Skeletal muscle satellite cell (primary cell): ENCODE results near the gene IL1RL2.

Experiments used
- H3K27me3 ChIP-seq: 2 replicates; pipeline ENCODE4 v1.7.0; 2013; ENCODE audit warnings: low read length; ENCODE audit not compliant: control insufficient read depth, insufficient read depth
- H3K36me3 ChIP-seq: 2 replicates; pipeline ENCODE4 v1.7.0; 2013; ENCODE audit warnings: mild to moderate bottlenecking, control low read depth, low read length; ENCODE audit not compliant: insufficient read depth
- H3K4me1 ChIP-seq: 2 replicates; pipeline ENCODE4 v1.7.0; 2013; ENCODE audit warnings: low read length; ENCODE audit not compliant: control insufficient read depth, insufficient read depth
- H3K4me2 ChIP-seq: 2 replicates; pipeline ENCODE4 v1.7.0; 2013; ENCODE audit warnings: mild to moderate bottlenecking, low read length
- H3K4me3 ChIP-seq: 2 replicates; pipeline ENCODE4 v1.7.0; 2013; ENCODE audit warnings: low read length
- H3K9ac ChIP-seq: 2 replicates; pipeline ENCODE4 v1.7.0; 2013; ENCODE audit warnings: mild to moderate bottlenecking, low read depth, low read length, moderate library complexity
- H3K9me3 ChIP-seq: replicated peaks from 2 replicates; pipeline ENCODE4 v1.7.0; 2013; ENCODE audit warnings: mild to moderate bottlenecking, control low read depth, low read length

Gene IL1RL2

GRCh38 chr2:102166189-102166845 is 20.5 kb upstream of the IL1RL2 start:
- H3K4me1 ChIP-seq, result peaks cover 14% of the 10 kb centered on the region

GRCh38 chr2:102168026-102168771 is 18.6 kb upstream of the IL1RL2 start:
- Histone ChIP-seq H3K27me3 (no peaks in the 10 kb centered on the region), H3K4me3 (no peak overlapping the region), H3K36me3 (peaks cover 68% of the 10 kb centered on the region), H3K4me1 (peaks cover 14% of the 10 kb centered on the region), H3K4me2 (no peak overlapping the region), H3K9ac (no peak overlapping the region), H3K9me3 (no peaks in the 10 kb centered on the region)

More at GRCh38 chr2:102166189-102166845, 20.5 kb upstream of the IL1RL2 start:
- no peaks in the 10 kb centered on the region for H3K27me3 ChIP-seq
- peak overlapping the region; percentile 26 for H3K9ac ChIP-seq
- peaks cover 49% of the 10 kb centered on the region for H3K36me3 ChIP-seq
- no peak overlapping the region for H3K4me3 ChIP-seq
- H3K9me3 ChIP-seq, result no peaks in the 10 kb centered on the region
- H3K4me2 ChIP-seq, result peak overlapping the region; percentile 24

- Histone ChIP-seq H3K9me3 (no peaks in the 10 kb centered on the region), H3K4me1 (no peaks in the 10 kb centered on the region), H3K4me2 (no peak overlapping the region), H3K4me3 (no peak overlapping the region), H3K36me3 (peaks cover 79% of the 10 kb centered on the region), H3K9ac (no peak overlapping the region), H3K27me3 (no peaks in the 10 kb centered on the region)
Measured at GRCh38 chr2:102171946-102172345, 14.9 kb upstream of the IL1RL2 start.

- Histone ChIP-seq H3K9ac (no peak overlapping the region), H3K4me1 (no peaks in the 10 kb centered on the region), H3K27me3 (no peaks in the 10 kb centered on the region), H3K9me3 (no peaks in the 10 kb centered on the region), H3K36me3 (peaks cover 85% of the 10 kb centered on the region), H3K4me2 (no peak overlapping the region), H3K4me3 (no peak overlapping the region)
Measured at GRCh38 chr2:102172745-102173144, 14.1 kb upstream of the IL1RL2 start.

- Histone ChIP-seq H3K4me2 (no peak overlapping the region), H3K36me3 (peaks cover 73% of the 10 kb centered on the region), H3K4me3 (no peak overlapping the region), H3K9me3 (no peaks in the 10 kb centered on the region), H3K27me3 (no peaks in the 10 kb centered on the region), H3K9ac (no peak overlapping the region), H3K4me1 (peaks cover 1% of the 10 kb centered on the region)
Measured at GRCh38 chr2:102176172-102176571, 10.7 kb upstream of the IL1RL2 start.

- Histone ChIP-seq H3K9me3 (no peaks in the 10 kb centered on the region), H3K36me3 (peaks cover 55% of the 10 kb centered on the region), H3K27me3 (no peaks in the 10 kb centered on the region), H3K9ac (no peak overlapping the region), H3K4me3 (no peak overlapping the region), H3K4me2 (no peak overlapping the region), H3K4me1 (peaks cover 13% of the 10 kb centered on the region)
Measured at GRCh38 chr2:102177814-102178478, 8.9 kb upstream of the IL1RL2 start.

GRCh38 chr2:102179061-102179460 is 7.8 kb upstream of the IL1RL2 start:
- H3K36me3 ChIP-seq, result peaks cover 47% of the 10 kb centered on the region
- H3K9ac ChIP-seq, result no peak overlapping the region
- no peak overlapping the region for H3K4me3 ChIP-seq
- no peaks in the 10 kb centered on the region for H3K9me3 ChIP-seq
- no peak overlapping the region for H3K4me2 ChIP-seq
- peaks cover 15% of the 10 kb centered on the region for H3K4me1 ChIP-seq
- no peaks in the 10 kb centered on the region for H3K27me3 ChIP-seq

- Histone ChIP-seq H3K9me3 (no peaks in the 10 kb centered on the region), H3K36me3 (peaks cover 41% of the 10 kb centered on the region), H3K4me2 (no peak overlapping the region), H3K4me3 (no peak overlapping the region), H3K9ac (no peak overlapping the region), H3K27me3 (no peaks in the 10 kb centered on the region), H3K4me1 (peaks cover 25% of the 10 kb centered on the region)
Measured at GRCh38 chr2:102179788-102180686, 6.8 kb upstream of the IL1RL2 start.

- Histone ChIP-seq H3K4me2 (no peak overlapping the region), H3K4me1 (peaks cover 26% of the 10 kb centered on the region), H3K9ac (no peak overlapping the region), H3K9me3 (no peaks in the 10 kb centered on the region), H3K36me3 (peaks cover 36% of the 10 kb centered on the region), H3K4me3 (no peak overlapping the region), H3K27me3 (no peaks in the 10 kb centered on the region)
Measured at GRCh38 chr2:102180687-102180999, 6.2 kb upstream of the IL1RL2 start.

GRCh38 chr2:102181376-102181775 is 5.4 kb upstream of the IL1RL2 start:
- H3K4me1 ChIP-seq, result peaks cover 26% of the 10 kb centered on the region
- H3K4me3 ChIP-seq, result no peak overlapping the region
- H3K9me3 ChIP-seq, result no peaks in the 10 kb centered on the region
- H3K4me2 ChIP-seq, result no peak overlapping the region
- H3K36me3 ChIP-seq, result peaks cover 29% of the 10 kb centered on the region
- H3K9ac ChIP-seq, result no peak overlapping the region
- H3K27me3 ChIP-seq, result no peaks in the 10 kb centered on the region
